ENCODE results near the gene GGN.
"Not testable (repeated sequence)": the region's sequence is repeated elsewhere in the genome, so short reads cannot be mapped to it uniquely, and the experiment has no call there.

Gene GGN

GRCh38 chr19:38417146-38417543, 29.3 kb upstream of the GGN start:
- Histone ChIP-seq H3K27ac (no peak overlapping the region), H3K9me3 (no peaks in the 10 kb centered on the region), H3K4me3 (no peak overlapping the region), H3K27me3 (peaks cover 0 to 59% of the 10 kb centered on the region in 2 donors), H3K36me3 (no peaks in the 10 kb centered on the region), H3K4me1 (peaks cover 0 to 10% (median 5%) of the 10 kb centered on the region in 4 donors)
- intact Hi-C loops (cut with DNase I; ENCODE audit: low total_unique reads): loop anchor here (10.0 kb wide), 1 partner anchor 88 kb away; no protein-coding TSS in a partner anchor
- no peak for DNase-seq
- TF ChIP-seq, protein P1, sequence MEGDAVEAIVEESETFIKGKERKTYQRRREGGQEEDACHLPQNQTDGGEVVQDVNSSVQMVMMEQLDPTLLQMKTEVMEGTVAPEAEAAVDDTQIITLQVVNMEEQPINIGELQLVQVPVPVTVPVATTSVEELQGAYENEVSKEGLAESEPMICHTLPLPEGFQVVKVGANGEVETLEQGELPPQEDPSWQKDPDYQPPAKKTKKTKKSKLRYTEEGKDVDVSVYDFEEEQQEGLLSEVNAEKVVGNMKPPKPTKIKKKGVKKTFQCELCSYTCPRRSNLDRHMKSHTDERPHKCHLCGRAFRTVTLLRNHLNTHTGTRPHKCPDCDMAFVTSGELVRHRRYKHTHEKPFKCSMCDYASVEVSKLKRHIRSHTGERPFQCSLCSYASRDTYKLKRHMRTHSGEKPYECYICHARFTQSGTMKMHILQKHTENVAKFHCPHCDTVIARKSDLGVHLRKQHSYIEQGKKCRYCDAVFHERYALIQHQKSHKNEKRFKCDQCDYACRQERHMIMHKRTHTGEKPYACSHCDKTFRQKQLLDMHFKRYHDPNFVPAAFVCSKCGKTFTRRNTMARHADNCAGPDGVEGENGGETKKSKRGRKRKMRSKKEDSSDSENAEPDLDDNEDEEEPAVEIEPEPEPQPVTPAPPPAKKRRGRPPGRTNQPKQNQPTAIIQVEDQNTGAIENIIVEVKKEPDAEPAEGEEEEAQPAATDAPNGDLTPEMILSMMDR (IDR thresholded peaks at IDR 0.05): no peak

GRCh38 chr19:38413416-38413815, 25.6 kb upstream of the GGN start:
- Histone ChIP-seq H3K27me3 (peaks cover 0 to 41% of the 10 kb centered on the region in 2 donors), H3K4me1 (peaks cover 0 to 10% (median 5%) of the 10 kb centered on the region in 4 donors), H3K4me3 (no peak overlapping the region), H3K27ac (no peak overlapping the region), H3K9me3 (no peaks in the 10 kb centered on the region), H3K36me3 (peaks cover 0 to 3% (median 0%) of the 10 kb centered on the region in 3 donors)
- intact Hi-C loops (cut with DNase I; ENCODE audit: low total_unique reads): loop anchor here (10.0 kb wide), 1 partner anchor 91 kb away; no protein-coding TSS in a partner anchor
- DNase-seq: no peak
- TF ChIP-seq, protein P1 (IDR thresholded peaks at IDR 0.05): no peak

- intact Hi-C loops (cut with DNase I; ENCODE audit: low total_unique reads): loop anchor here (10.0 kb wide), 1 partner anchor 92 kb away; no protein-coding TSS in a partner anchor
- no peak overlapping the region for H3K4me3 ChIP-seq
- peaks cover 0 to 8% (median 0%) of the 10 kb centered on the region in 3 donors for H3K36me3 ChIP-seq
- H3K27ac ChIP-seq: no peak overlapping the region
- H3K27me3 ChIP-seq: peaks cover 0 to 37% of the 10 kb centered on the region in 2 donors
- peaks cover 0 to 5% (median 4%) of the 10 kb centered on the region in 4 donors for H3K4me1 ChIP-seq
- TF ChIP-seq, protein P1 (IDR thresholded peaks at IDR 0.05): no peak
- no peak for DNase-seq
- H3K9me3 ChIP-seq: no peaks in the 10 kb centered on the region
Observed at GRCh38 chr19:38412961-38413360, 25.1 kb upstream of the GGN start.

DNA sequence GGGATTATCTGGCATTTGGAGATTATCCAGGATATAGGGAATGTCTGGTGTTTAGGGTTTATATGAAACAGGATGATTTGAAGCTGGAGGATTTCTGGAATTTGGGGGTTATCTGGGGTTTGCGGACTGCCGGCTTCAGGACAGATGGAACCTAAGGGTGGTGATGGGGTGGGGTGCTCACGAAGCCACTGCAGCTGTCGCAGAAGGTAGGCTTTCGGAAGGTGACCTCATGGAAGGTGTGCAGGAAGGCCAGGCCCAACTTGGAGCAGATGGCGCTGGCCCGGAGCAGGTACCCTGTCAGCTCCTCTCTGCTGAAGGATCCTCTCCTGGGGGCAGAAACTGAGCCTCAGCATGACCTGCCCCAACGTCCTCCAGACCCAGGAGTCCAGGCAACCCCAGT, 24.7 kb upstream of the GGN start:
- TF ChIP-seq, protein P1 (IDR thresholded peaks at IDR 0.05): no peak
- no peak for DNase-seq
- peaks cover 0 to under 1% (median 0%) of the 10 kb centered on the region in 4 donors for H3K4me1 ChIP-seq
- H3K4me3 ChIP-seq: no peak overlapping the region
- intact Hi-C loops (cut with DNase I; ENCODE audit: low total_unique reads): loop anchor here (10.0 kb wide), 1 partner anchor 92 kb away; no protein-coding TSS in a partner anchor
- H3K27ac ChIP-seq: no peak overlapping the region
- peaks cover 0 to 32% of the 10 kb centered on the region in 2 donors for H3K27me3 ChIP-seq
- H3K36me3 ChIP-seq: peaks cover 0 to 13% (median under 1%) of the 10 kb centered on the region in 3 donors
- no peaks in the 10 kb centered on the region for H3K9me3 ChIP-seq

DNA sequence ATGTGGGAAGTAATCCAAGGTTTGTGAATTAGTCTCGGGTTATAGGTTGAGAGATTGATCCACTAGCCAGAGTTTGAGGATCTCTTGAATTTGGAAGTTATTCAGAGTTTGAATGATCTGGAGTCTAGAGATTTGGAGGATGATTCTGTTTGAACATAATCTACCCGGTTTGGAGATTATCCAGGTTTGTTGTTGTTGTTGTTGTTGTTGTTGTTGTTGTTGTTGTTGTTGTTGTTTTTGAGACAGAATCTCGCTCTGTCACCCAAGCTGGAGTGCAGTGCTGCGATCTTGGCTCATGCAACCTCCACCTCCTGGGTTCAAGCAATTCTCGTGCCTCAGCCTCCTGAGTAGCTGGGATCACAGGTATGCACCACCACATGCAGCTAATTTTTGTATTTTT, 24.1 kb upstream of the GGN start:
- H3K9me3 ChIP-seq, H3K4me1 ChIP-seq, H3K4me3 ChIP-seq, DNase-seq, H3K27ac ChIP-seq: not testable (repeated sequence)
- Histone ChIP-seq H3K27me3 (peaks cover 0 to 26% of the 10 kb centered on the region in 2 donors), H3K36me3 (peaks cover 6 to 19% (median 6%) of the 10 kb centered on the region in 3 donors)
- intact Hi-C loops (cut with DNase I; ENCODE audit: low total_unique reads): loop anchor here (10.0 kb wide), 1 partner anchor 93 kb away; no protein-coding TSS in a partner anchor

- intact Hi-C loops (cut with DNase I; ENCODE audit: low total_unique reads): loop anchor here (10.0 kb wide), 1 partner anchor 94 kb away; no protein-coding TSS in a partner anchor
- no peak overlapping the region for H3K27ac ChIP-seq
- TF ChIP-seq, protein P1 (IDR thresholded peaks at IDR 0.05): no peak
- DNase-seq: no peak
- H3K4me3 ChIP-seq: no peak overlapping the region
- no peaks in the 10 kb centered on the region for H3K9me3 ChIP-seq
- no peaks in the 10 kb centered on the region for H3K4me1 ChIP-seq
- peaks cover 0 to 21% of the 10 kb centered on the region in 2 donors for H3K27me3 ChIP-seq
- peaks cover 11 to 26% (median 12%) of the 10 kb centered on the region in 3 donors for H3K36me3 ChIP-seq
Observed at GRCh38 chr19:38411041-38411712, 23.3 kb upstream of the GGN start.

GRCh38 chr19:38410407-38410806, 22.6 kb upstream of the GGN start:
- H3K9me3 ChIP-seq, H3K27ac ChIP-seq, H3K4me1 ChIP-seq, DNase-seq, H3K4me3 ChIP-seq: not testable (repeated sequence)
- intact Hi-C loops (cut with DNase I; ENCODE audit: low total_unique reads): loop anchor here (10.0 kb wide), 1 partner anchor 94 kb away; no protein-coding TSS in a partner anchor
- peaks cover 0 to 21% of the 10 kb centered on the region in 2 donors for H3K27me3 ChIP-seq
- H3K36me3 ChIP-seq: peaks cover 11 to 33% (median 14%) of the 10 kb centered on the region in 3 donors
